Pulmonary artery endothelial cell (primary cell): Measurements from ENCODE around the gene KCNK7. TPM values are rescaled to one million over a fixed set of nuclear protein-coding genes. Genes with fewer than 3 reads are reported as not detected.
"Not testable (repeated sequence)": the region's sequence is repeated elsewhere in the genome, so short reads cannot be mapped to it uniquely, and the experiment has no call there.

Experiments used
- DNase-seq: peaks from one replicate; pipeline ENCODE4 v3.0.0-alpha.2; 2011; ENCODE audit warnings: low read depth, low spot score
- total RNA-seq: library from RNA; depleted of rRNA; stranded (reverse); fragments of >200 nt; gene quantifications from 2 replicates; pipeline ENCODE4 v1.2.3, GENCODE V29; 2014

The KCNK7 gene
- 0.04 and 0.13 TPM in 2 replicates for total RNA-seq

GRCh38 chr11:65595543-65596281, at the start of gene KCNK7:
KCNK7 (minus strand) TSS chr11:65595800; CDS start chr11:65595772, 28 bp downstream.
- no peak for DNase-seq

GRCh38 chr11:65644837-65645236, 49.2 kb upstream of the KCNK7 start:
- no peak for DNase-seq

GRCh38 chr11:65643971-65644370, 48.4 kb upstream of the KCNK7 start:
- DNase-seq, result no peak

- no peak for DNase-seq
Measured at GRCh38 chr11:65642014-65642671, 46.5 kb upstream of the KCNK7 start.

- DNase-seq, result no peak
Measured at GRCh38 chr11:65641297-65642013, 45.9 kb upstream of the KCNK7 start.

GRCh38 chr11:65640483-65641296, 45.1 kb upstream of the KCNK7 start:
- no peak for DNase-seq

- DNase-seq, result no peak
Measured at GRCh38 chr11:65639623-65640482, 44.3 kb upstream of the KCNK7 start.

GRCh38 chr11:65639228-65639597, 43.6 kb upstream of the KCNK7 start:
- DNase-seq, result not testable (repeated sequence)

GRCh38 chr11:65637794-65638419, 42.3 kb upstream of the KCNK7 start, which contains the start of gene SIPA1:
SIPA1 (plus strand) TSS chr11:65638101; CDS start chr11:65640922, 2,821 bp downstream.
- peak; percentile 87 for DNase-seq

GRCh38 chr11:65637032-65637557, 41.5 kb upstream of the KCNK7 start:
- no peak for DNase-seq

GRCh38 chr11:65636108-65637031, 40.8 kb upstream of the KCNK7 start:
- no peak for DNase-seq

GRCh38 chr11:65634905-65635731, 39.5 kb upstream of the KCNK7 start:
- no peak for DNase-seq

GRCh38 chr11:65634440-65634839, 38.8 kb upstream of the KCNK7 start:
- no peak for DNase-seq

GRCh38 chr11:65634109-65634436, 38.5 kb upstream of the KCNK7 start:
- DNase-seq, result no peak

GRCh38 chr11:65633390-65634108, 37.9 kb upstream of the KCNK7 start:
- DNase-seq, result no peak

- no peak for DNase-seq
Measured at GRCh38 chr11:65630215-65630614, 34.6 kb upstream of the KCNK7 start.

GRCh38 chr11:65629579-65629978, 34.0 kb upstream of the KCNK7 start:
- no peak for DNase-seq
